Suprapubic skin (tissue), 3 donors: ENCODE data around the gene CNTN4.

Experiments
- POLR2A ChIP-seq, 2 donors: fragments of 450-650 bp; IDR thresholded peaks; one replicate each; pipeline ENCODE4 v1.6.1; 2017; ENCODE audit warnings: antibody characterized with exemption in 2 of 2, mild to moderate bottlenecking in 2 of 2, moderate library complexity in 2 of 2
- TF ChIP-seq, protein P1 (sequence below), 2 donors: fragments of 200-600 bp in 1 of 2; fragments of 450-650 bp in 1 of 2; sonication (generic) in 1 of 2; IDR thresholded peaks; one replicate each; pipeline ENCODE4 v1.5.1; 2016 to 2019; ENCODE audit warnings: antibody characterized with exemption in 2 of 2, mild to moderate bottlenecking in 1 of 2, moderate library complexity in 1 of 2

DNA sequence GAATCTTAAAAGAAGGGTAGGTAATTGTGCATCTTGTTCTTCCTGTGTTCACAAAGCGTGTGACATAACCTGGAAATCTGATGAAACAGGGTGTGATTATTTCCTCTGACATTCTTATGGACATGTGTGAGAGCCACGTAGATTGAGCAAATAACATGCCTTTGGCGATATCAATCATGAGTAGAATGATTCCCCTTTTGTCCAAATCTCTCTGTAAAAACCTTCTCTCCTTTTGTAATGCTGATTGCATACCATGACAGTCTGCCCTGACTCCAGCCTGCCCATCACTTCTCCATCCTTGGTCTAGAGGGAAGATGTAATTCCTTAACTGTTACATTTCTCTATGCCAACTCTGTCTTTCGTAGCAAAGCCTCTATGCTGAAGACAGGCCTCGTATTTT is 896.5 kb downstream of the CNTN4 start:
- TF ChIP-seq POLR2A (IDR thresholded peaks at IDR 0.05) = no peak
- TF ChIP-seq, protein P1, sequence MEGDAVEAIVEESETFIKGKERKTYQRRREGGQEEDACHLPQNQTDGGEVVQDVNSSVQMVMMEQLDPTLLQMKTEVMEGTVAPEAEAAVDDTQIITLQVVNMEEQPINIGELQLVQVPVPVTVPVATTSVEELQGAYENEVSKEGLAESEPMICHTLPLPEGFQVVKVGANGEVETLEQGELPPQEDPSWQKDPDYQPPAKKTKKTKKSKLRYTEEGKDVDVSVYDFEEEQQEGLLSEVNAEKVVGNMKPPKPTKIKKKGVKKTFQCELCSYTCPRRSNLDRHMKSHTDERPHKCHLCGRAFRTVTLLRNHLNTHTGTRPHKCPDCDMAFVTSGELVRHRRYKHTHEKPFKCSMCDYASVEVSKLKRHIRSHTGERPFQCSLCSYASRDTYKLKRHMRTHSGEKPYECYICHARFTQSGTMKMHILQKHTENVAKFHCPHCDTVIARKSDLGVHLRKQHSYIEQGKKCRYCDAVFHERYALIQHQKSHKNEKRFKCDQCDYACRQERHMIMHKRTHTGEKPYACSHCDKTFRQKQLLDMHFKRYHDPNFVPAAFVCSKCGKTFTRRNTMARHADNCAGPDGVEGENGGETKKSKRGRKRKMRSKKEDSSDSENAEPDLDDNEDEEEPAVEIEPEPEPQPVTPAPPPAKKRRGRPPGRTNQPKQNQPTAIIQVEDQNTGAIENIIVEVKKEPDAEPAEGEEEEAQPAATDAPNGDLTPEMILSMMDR (IDR thresholded peaks at IDR 0.05) = no peak
